GM21423 (cell line): Measurements from ENCODE around the gene LRRC61.
A peak's percentile ranks its signal among the peaks of the same experiment; 100 is the strongest.

Source experiments
- ATAC-seq: cut with Tn5 transposase; IDR thresholded peaks from one replicate; pipeline ENCODE4 v1.9.1; 2021; ENCODE audit warnings: mild to moderate bottlenecking, moderate library complexity; ENCODE audit not compliant: unreplicated experiment

The LRRC61 gene

GRCh38 chr7:150346922-150347321, 23.8 kb downstream of the LRRC61 start:
- no peak for ATAC-seq

- ATAC-seq = no peak
Observed at GRCh38 chr7:150351587-150352194, 28.5 kb downstream of the LRRC61 start.

- ATAC-seq = no peak
Observed at GRCh38 chr7:150355666-150356059, 32.5 kb downstream of the LRRC61 start.

- ATAC-seq = no peak
Observed at GRCh38 chr7:150356265-150356897, 33.2 kb downstream of the LRRC61 start.

- ATAC-seq = peak; percentile 44
Observed at GRCh38 chr7:150357270-150357669, 34.1 kb downstream of the LRRC61 start.

- peak; percentile 32 for ATAC-seq
Observed at GRCh38 chr7:150357771-150358427, 34.7 kb downstream of the LRRC61 start.

GRCh38 chr7:150358433-150358832, 35.3 kb downstream of the LRRC61 start:
- ATAC-seq = no peak

- ATAC-seq = no peak
Observed at GRCh38 chr7:150358988-150359621, 36.0 kb downstream of the LRRC61 start.

GRCh38 chr7:150359622-150360362, 36.6 kb downstream of the LRRC61 start:
- ATAC-seq = no peak

- ATAC-seq = no peak
Observed at GRCh38 chr7:150360363-150361058, 37.4 kb downstream of the LRRC61 start.

GRCh38 chr7:150361402-150361801, 38.2 kb downstream of the LRRC61 start:
- no peak for ATAC-seq

GRCh38 chr7:150361807-150362621, 38.9 kb downstream of the LRRC61 start:
- no peak for ATAC-seq

GRCh38 chr7:150363370-150363769, 40.2 kb downstream of the LRRC61 start:
- no peak for ATAC-seq

GRCh38 chr7:150363872-150364271, 40.7 kb downstream of the LRRC61 start:
- ATAC-seq = peak; percentile 26

- ATAC-seq = no peak
Observed at GRCh38 chr7:150365194-150365593, 42.0 kb downstream of the LRRC61 start.

- ATAC-seq = no peak
Observed at GRCh38 chr7:150365673-150366398, 42.7 kb downstream of the LRRC61 start.

GRCh38 chr7:150367677-150368095, 44.5 kb downstream of the LRRC61 start:
- ATAC-seq = no peak

GRCh38 chr7:150368096-150368883, 45.1 kb downstream of the LRRC61 start, which contains the start of gene REPIN1:
TSS of gene REPIN1 (plus strand) at chr7:150368822. CDS start at chr7:150369712, 890 bp downstream.
- peak; percentile 39 for ATAC-seq
